Lower leg skin (tissue), 4 donors: Measurements from ENCODE around the gene THSD4. TPM values are rescaled to one million over a fixed set of nuclear protein-coding genes. Genes with fewer than 3 reads are reported as not detected.

ENCODE experiments used
- DNase-seq, 2 donors: peaks; one replicate each; pipeline ENCODE4 v3.0.0-alpha.2; 2019; ENCODE audit warnings: low spot score in 2 of 2
- H3K4me3 ChIP-seq: fragments of 200-600 bp; sonication (generic); 2 replicates; pipeline ENCODE4 v1.5.1; 2017; ENCODE audit warnings: mild to moderate bottlenecking, low read depth; ENCODE audit not compliant: poor library complexity, severe bottlenecking
- POLR2A ChIP-seq, 2 donors: fragments of 450-650 bp; IDR thresholded peaks; one replicate each; pipeline ENCODE4 v1.6.1; 2016 to 2017; ENCODE audit warnings: antibody characterized with exemption in 2 of 2, mild to moderate bottlenecking in 1 of 2, moderate library complexity in 1 of 2
- WGBS, 2 donors: methylation state at CpG; one replicate each; pipeline ENCODE4 v1.1.5; 2018; 5-methylcytosine and 5-hydroxymethylcytosine counted together
- intact Hi-C: fragments of 100-400 bp; cut with DNase I; formaldehyde crosslinking; loops from one replicate; pipeline ENCODE4 v1.15.0; 2023; ENCODE audit warnings: low total_unique reads
- total RNA-seq, 4 donors: library from RNA; depleted of rRNA; stranded (reverse); fragments of >200 nt; gene quantifications; one replicate each; pipeline ENCODE4 v1.1.0, GENCODE V29; 2016
- TF ChIP-seq, protein P1 (sequence below), 3 donors: fragments of 450-650 bp; IDR thresholded peaks; one replicate each; pipeline ENCODE4 v1.5.1; 2016; ENCODE audit warnings: antibody characterized with exemption in 3 of 3, mild to moderate bottlenecking in 3 of 3, moderate library complexity in 2 of 3

THSD4 gene
- total RNA-seq, 4 donors from 2014 or later: 9.3 to 39.2 (median 32.8) TPM

DNA sequence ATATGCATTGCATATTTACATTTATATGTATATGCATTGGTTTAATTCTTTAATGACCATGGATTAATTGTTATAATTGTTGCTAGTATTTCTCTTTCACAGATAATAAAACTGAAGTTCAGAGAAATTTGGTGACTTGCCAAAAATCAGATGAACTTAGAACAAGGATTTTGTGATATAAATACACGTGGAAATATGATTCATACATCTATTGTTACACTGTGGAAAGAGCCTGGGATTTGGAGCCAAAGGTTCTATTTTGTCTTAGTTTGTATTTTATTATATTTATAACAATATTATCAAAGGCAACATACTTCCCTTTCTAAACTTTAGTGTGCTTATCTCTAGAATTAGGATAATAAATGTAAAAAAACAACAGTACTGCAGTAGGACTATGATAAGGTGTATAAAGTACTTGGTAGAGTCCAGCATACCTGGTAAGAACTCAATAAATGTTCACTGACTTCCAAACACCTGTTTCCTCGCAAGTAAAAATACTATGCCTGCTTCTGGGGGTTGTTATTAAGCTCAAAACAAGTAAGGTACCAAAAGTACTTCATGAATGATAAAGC is 342.9 kb downstream of the THSD4 start:
- DNase-seq: no peak
- intact Hi-C loops: loop anchor here (10.0 kb wide), 1 partner anchor 197 kb away; no protein-coding TSS in a partner anchor
- no peak overlapping the region for H3K4me3 ChIP-seq

DNA sequence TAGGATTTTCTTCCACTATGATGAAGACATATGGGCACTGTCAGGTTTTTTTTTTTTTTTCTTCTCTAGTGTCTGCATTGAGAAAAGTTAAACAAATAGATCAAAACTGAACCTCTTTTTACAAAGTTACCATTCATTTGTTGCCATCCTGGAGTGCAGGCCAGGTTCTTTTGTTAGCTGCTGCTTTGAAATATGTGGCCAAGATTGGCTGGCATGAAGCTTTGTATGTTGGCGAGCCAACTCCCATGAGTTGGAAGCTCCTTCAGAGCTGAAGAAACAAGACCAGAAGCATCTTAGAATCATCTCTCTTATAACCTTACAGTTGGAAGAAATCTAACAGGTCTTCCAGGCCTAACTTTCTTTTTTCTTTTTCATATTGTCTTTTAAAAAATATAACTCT is 346.5 kb downstream of the THSD4 start:
- 53% methylated on average over 1 of the region's 1 CpG for WGBS, 2 donors
- intact Hi-C loops: no loop called here
- no peak for DNase-seq
- TF ChIP-seq, protein P1, sequence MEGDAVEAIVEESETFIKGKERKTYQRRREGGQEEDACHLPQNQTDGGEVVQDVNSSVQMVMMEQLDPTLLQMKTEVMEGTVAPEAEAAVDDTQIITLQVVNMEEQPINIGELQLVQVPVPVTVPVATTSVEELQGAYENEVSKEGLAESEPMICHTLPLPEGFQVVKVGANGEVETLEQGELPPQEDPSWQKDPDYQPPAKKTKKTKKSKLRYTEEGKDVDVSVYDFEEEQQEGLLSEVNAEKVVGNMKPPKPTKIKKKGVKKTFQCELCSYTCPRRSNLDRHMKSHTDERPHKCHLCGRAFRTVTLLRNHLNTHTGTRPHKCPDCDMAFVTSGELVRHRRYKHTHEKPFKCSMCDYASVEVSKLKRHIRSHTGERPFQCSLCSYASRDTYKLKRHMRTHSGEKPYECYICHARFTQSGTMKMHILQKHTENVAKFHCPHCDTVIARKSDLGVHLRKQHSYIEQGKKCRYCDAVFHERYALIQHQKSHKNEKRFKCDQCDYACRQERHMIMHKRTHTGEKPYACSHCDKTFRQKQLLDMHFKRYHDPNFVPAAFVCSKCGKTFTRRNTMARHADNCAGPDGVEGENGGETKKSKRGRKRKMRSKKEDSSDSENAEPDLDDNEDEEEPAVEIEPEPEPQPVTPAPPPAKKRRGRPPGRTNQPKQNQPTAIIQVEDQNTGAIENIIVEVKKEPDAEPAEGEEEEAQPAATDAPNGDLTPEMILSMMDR (IDR thresholded peaks at IDR 0.05): no peak
- no peak for TF ChIP-seq POLR2A (IDR thresholded peaks at IDR 0.05)
- H3K4me3 ChIP-seq: no peak overlapping the region

More for the DNA sequence above, 342.9 kb downstream of the THSD4 start:
- TF ChIP-seq, protein P1 (IDR thresholded peaks at IDR 0.05): no peak
- TF ChIP-seq POLR2A (IDR thresholded peaks at IDR 0.05): no peak
- 56 to 58% methylated on average over 2 of the region's 2 CpGs for WGBS, 2 donors

DNA sequence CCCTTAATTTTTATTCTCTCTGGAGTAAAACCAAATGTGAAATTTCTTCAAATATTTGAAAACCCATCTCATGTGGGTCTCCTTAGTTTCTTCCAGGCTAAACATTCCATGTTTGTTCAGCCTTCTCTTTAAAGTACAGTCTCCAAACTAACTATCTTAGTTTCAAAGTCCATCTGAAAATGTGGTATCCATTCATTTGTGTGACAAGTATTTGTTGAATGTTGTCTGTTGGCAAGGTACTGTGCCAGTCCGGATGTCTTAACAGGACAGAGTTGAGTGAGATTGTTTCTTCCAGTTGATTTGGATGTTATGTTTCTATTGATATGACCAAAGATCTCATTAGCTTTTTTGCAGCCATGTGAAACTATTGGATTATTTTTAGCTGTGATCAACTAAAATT is 347.4 kb downstream of the THSD4 start:
- TF ChIP-seq, protein P1 (IDR thresholded peaks at IDR 0.05): no peak
- no peak for TF ChIP-seq POLR2A (IDR thresholded peaks at IDR 0.05)

DNA sequence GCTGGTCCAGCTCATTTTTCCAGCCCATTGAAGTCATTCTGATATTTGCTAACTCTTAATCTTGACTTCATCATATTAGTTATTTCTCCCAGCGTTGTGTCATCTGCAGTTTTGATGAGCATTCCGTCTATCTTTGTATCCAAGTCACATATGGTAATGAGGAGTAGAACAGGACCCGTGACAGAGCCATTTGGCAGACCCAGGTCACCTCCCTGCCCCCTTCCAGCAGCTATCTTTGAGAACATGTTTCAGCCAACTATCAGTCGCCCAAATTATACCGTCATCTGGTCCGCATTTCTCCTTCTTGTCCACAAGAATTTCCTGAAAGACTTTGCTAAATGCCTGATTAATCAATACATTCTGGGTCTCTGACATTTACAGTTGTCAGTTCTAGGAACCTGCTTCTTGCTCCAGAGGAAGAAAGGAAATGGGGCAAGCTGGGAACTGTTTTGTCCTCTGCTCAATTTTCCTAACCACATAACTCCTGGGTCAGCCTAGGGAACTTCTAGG is 347.9 kb downstream of the THSD4 start:
- 70 to 72% methylated on average over 6 of the region's 6 CpGs for WGBS, 2 donors
- intact Hi-C loops: no loop called here
- no peak for DNase-seq
- no peak for TF ChIP-seq POLR2A (IDR thresholded peaks at IDR 0.05)
- TF ChIP-seq, protein P1 (IDR thresholded peaks at IDR 0.05): no peak
- H3K4me3 ChIP-seq: no peak overlapping the region

More for the DNA sequence above, 347.4 kb downstream of the THSD4 start:
- DNase-seq: no peak
- 47 to 71% methylated on average over 1 of the region's 1 CpG for WGBS, 2 donors
- intact Hi-C loops: no loop called here
- H3K4me3 ChIP-seq: no peak overlapping the region

DNA sequence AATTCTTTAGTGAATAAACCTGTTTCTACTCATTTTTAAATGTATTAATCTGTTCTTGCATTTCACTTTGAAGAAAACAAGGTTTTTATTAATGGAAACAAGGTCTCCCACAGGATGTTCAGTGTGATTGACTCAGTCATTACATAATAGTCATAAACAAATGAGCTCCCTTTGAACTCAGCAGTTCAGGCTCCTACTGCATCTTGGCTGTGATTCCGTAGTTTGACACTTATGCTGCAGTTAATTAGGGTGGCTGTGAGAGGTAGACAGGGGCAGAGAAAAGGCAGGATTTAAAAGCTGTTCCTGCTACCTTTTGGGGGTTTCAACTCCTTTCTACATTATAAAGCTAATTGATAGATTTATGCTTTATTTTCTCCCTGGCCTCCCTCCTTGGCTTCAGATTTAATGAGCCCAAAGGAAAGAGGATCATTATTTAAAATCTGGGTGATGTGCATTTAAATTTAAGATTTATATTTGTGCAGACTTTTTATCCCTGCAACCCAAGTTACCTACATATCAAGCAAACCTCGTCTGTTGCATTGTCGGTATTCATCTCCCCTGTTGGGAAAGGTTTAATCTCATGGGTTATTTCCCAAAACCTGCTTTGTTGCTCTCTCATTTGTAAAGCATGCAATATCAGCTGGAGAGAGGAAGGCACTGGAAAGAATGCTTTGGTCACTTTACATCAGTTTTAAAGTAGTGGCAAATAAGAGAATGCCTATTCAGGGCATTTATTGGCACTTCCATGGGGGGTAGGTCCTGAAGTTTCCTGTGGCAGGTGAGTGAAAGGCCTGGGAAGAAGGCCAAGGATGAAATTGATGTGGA is 350.1 kb downstream of the THSD4 start:
- TF ChIP-seq, protein P1 (IDR thresholded peaks at IDR 0.05): no peak
- TF ChIP-seq POLR2A (IDR thresholded peaks at IDR 0.05): no peak
- no peak overlapping the region for H3K4me3 ChIP-seq
- intact Hi-C loops: no loop called here
- 51 to 54% methylated on average over 3 of the region's 3 CpGs for WGBS, 2 donors
- no peak for DNase-seq
